ENCODE data around the gene DAAM1.

DAAM1 gene

DNA sequence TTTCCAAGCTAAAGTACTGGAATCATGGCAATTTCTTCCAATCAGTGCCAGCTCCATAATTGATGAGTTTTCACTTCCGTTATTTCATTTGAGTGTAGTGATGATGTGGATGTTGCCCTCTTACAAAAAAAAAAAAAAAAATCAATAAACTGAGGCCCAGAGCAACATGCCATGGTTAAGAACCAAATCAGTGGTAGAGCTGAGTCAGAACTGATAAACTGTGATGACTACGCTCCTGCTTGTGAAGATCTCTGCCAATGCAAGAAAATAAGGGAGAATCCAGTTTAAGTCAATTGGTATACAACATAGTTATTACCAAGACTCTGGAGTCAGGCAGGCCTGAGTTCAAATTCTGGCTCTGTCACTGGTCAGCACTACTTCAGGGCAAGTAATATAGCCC lies 174.0 kb downstream of the DAAM1 start:
- no peak for DNase-seq (ENCODE audit: low read depth in 2 of 2)

DNA sequence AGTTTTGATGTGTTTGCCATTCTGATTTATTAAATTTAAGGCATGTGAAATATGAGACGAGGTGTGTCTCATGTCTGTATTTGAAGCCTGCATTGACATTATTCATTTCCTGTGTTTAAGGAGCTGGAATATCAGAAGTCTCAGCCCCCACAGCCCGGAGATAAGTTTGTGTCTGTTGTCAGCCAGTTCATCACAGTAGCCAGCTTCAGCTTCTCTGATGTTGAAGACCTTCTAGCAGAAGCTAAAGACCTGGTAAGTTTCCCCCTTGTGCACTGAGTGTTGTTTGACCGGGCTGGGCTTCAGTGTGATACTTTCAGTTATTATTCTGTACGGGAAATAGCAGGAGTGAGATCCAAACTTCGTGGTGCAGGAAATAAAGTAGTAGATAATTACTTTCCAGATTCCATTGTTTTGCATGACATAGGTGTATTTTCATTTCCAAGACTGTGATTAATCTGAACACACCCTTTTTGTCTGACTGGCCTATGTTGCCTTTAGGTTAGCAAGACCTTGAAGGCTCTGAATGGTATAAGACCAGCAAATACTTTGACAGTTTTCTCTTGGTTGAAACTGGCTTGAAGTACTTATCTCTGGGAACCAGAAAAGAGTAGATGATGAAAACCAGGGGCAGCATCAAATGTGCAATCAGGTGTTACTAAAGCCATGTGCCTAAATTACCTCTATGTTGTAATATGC lies 175.2 kb downstream of the DAAM1 start:
- DNase-seq (ENCODE audit: low read depth in 2 of 2) = no peak

DNA sequence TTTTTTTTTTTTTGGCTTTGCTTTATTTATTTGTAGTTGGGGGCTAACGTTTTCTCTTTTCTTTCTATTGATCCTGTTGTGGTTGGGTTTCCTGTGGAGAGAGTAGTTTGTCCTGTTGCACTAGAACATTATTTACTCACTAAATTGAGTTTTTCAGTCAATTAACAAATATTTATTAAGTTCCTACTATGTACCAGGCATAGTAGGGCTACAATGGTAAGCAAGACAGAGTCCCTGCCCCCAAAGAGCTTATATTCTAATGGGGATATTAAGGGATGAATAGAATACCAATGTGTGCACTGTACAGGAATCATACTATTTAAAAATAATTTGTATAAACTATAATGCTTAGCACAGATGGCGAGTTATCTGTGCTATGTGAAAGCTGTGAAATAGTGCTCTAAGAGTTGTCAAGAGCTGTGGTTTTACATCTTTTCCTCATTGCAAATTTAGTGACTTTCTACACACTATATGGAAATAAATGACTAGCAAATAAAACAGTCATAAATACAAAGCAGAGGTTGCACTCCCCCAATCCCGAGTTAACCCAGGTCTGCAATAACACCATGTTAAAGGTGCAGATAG lies 181.8 kb downstream of the DAAM1 start:
- DNase-seq (ENCODE audit: low read depth in 2 of 2) = no peak

DNA sequence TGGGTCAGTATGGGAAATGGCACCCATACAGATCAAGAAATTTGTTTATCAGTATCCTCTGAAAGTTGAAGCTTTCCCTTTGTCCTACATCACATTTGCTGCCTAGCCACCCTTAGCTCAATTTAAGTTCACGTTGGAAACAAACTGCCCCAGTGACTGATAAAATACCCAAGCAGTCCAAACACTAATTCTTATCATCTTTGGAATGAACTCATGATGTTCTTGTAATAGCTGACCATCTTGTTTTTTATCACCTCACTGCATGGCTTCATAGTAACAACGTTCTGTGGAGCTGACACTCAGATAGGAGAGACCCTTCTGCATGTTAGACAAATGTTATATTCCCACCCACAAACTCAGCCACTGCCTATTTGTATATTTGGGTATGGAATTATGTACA lies 183.3 kb downstream of the DAAM1 start:
- no peak for DNase-seq (ENCODE audit: low read depth in 2 of 2)

DNA sequence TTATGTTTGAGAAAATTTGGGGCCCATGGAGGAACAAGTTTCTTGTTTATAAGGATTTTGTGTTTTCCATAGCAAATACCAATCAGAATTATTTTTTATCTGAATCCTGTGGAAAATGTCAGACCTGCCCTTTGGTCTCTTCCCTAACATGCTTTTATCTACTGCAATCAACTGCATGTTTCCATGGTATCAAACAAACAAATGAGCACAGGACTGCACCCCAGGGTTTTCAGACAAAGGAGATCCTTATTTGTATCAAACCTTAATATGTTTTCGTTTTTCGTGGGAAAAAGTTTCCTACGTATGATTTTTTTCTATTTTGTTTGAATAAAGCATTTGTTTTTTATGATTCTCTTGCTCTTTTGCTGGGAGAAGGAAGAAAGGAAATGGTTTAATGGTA lies 185.6 kb downstream of the DAAM1 start:
- DNase-seq (ENCODE audit: low read depth in 2 of 2) = no peak

DNA sequence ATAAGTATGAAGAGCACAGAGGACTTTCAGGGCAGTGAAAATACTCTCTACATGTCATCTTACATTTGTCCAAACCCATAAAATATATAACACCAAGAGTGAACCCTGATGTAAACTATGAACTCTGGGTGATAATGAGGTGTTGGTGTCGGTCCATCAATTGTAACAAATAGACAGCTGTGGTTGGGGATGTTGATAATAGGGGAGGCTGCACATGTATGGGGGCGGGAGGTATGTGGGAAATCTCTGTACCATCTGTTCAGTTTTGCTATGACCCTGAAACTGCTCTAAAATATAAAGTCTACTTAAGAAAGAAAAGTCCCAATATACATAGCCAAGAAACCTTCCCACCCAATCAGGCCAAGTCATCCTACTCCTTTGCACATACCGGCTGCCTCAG lies 188.2 kb downstream of the DAAM1 start:
- no peak for DNase-seq (ENCODE audit: low read depth in 2 of 2)

DNA sequence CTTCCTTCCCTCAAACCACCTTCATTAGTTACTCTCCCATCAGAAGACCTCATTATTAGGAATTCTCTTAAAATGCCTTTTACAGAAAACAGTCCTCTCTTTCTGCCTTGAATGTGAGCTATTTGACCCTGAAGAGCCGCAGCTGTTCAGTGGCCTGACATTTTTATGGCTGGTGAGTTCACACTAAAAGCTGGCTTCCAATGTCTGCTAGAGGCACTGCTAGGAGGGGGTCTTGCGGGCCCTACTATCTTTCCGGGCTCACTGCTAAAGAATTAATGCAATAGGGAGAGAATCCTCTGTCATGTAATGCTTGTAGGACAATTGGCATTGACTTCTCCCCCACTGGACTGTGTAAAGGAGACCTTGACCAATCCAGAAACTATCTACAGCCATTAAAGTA lies 189.0 kb downstream of the DAAM1 start:
- no peak for DNase-seq (ENCODE audit: low read depth in 2 of 2)

DNA sequence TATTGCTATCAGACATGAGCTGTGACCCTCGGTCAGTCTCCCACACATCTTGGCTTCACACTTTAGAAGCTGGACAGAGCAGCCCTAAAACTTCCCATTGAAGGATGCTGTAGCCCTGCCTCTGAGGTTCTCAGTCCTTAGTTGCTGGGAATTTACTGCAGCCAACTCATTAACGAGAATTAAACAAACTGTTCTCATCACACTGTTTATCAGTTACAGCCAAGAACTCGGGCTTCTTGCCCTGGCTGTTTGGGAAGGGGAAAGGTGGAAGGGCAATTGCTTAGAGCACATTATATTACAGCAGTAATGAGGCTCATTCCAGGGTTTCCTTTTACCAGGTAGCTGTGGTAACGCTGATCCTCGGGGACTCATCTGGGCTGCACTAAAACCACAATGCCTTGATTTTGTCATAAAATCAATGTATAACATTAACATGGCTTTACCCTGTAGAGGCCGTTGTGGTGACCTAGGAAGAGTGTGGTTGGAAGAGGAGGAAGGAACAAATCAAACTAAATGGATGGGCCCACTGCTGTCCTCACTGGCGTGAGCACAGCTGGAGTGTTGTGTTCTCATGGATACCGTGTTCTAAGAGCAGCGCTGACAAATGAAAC lies 189.6 kb downstream of the DAAM1 start:
- DNase-seq (ENCODE audit: low read depth in 2 of 2) = no peak

DNA sequence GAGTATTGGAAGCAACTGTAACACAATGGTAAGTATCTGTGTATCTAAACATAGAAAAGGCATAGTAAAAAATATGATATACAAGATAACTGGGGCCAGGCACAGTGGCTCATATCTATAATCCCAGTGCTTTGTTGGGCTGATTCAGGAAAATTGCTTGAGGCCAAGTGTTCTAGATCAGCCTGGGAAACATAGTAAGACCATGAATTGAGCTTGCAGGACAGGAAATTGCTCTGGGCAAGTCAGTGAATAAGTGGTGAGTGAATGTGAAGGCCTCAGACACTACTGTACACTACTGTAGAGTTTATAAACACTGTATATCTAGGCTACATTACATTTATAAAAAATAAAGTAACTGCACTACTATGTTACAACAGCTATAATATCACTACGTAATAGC lies 201.5 kb downstream of the DAAM1 start:
- no peak for DNase-seq (ENCODE audit: low read depth in 2 of 2)

DNA sequence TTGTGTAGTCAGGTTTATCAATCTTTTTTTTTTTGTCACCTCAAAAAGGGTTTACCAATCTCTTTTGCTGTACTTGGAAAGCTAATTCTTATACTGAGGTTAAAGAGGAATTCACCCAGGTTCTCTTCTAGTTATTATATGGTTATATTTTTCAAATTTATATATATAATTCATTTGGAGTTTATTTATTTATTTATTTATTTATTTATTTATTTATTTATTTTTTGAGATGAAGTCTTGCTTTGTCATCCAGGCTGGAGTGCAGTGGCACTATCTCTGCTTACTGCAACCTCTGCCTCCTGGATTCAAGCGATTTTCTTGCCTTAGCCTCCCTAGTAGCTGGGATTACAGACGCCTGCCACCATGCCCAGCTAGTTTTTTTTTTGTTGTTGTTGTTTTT lies 202.9 kb downstream of the DAAM1 start:
- DNase-seq (ENCODE audit: low read depth in 2 of 2) = no peak

DNA sequence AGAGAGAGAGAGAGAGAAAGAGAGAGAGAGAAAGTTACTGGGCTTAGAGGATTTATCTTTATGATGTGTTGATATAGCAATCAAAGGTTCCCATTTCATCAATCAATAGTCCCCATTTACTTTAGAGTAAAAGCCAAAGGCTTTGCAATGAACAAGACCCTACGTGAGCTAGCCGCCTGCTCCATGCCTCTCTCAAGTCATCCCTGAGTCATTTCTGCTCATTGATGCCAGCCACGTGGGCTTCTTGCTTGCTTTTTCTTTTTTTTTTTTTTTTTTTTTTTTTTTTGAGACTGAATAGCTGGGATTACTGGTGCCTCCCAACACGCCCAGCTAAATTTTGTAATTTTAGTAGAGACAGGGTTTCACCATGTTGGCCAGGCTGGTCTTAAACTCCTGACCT lies 205.8 kb downstream of the DAAM1 start:
- DNase-seq (ENCODE audit: low read depth in 2 of 2) = no peak

DNA sequence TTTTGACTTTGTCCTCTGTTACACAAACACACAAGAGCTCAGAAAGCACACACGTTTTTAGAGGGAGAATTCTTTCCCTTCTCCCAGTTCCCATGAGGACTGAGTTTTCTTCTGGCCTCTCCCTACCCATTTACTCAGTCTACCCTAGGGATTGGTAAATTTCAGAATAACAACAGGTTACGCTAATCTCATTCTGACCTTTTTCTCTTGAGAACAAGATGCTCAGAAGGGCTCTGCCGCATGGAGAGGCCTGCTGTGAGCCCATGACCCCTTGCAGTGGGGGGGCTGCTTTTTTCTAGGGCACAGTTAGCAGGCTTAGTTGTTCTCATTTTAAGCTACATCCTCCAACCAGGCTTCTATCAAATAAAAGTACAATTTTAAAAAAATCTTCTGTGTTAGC lies 207.2 kb downstream of the DAAM1 start:
- DNase-seq (ENCODE audit: low read depth in 2 of 2) = no peak

DNA sequence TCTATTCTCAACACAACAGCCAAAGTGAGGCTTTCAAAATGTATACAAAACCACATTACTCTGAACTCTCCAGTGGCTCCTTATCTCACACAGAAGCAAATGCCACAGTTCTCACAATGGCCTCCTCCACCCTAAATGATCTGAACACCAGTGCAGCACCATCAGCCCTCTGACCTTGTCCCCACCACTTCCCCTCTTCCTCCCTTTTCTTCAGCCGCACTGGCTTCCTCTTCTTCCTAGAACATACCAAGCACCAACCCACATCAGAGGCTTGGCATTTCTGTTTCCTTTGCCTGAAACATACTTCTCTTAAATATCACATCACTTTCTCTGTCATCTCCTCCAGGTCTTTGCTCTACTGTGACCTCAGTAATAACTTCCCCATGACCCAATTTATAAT lies 210.4 kb downstream of the DAAM1 start:
- no peak for DNase-seq (ENCODE audit: low read depth in 2 of 2)

DNA sequence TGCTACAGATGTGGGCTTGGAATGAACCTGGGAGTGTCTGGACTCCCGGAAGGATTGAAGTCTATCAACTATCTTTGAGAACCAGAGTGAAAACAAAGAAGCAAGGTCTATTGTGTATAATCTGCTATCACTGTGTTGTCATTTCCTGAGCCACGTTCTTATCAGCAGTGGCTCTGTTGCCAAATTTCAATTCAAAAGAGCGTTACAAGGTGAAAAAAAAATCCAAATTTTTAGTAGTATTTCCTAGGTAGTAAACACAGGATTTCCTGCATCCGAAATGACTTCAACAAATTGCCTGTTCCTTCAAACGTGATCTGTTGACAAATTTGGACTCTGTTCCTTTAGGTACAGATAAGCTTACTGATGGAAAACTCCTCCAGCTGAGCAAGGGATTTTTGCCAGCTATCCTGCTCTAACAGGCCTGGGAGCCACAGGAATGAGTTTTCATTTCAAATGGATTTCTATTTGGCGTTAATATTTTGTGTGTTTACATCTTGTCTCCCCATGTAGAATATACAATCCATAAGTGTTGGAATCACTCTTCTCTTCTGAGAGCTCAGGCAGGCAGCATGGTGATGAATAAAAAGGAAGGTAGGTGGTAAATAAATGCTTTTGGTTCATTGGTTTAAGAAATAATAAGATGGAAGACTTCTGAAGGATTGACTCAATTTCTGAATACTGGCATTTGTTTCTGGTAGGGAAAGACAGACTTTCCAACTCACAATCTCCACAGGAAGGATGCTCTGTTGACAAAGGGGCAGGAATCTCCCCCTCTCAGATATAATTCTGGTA lies 218.2 kb downstream of the DAAM1 start:
- DNase-seq (ENCODE audit: low read depth in 2 of 2) = no peak

DNA sequence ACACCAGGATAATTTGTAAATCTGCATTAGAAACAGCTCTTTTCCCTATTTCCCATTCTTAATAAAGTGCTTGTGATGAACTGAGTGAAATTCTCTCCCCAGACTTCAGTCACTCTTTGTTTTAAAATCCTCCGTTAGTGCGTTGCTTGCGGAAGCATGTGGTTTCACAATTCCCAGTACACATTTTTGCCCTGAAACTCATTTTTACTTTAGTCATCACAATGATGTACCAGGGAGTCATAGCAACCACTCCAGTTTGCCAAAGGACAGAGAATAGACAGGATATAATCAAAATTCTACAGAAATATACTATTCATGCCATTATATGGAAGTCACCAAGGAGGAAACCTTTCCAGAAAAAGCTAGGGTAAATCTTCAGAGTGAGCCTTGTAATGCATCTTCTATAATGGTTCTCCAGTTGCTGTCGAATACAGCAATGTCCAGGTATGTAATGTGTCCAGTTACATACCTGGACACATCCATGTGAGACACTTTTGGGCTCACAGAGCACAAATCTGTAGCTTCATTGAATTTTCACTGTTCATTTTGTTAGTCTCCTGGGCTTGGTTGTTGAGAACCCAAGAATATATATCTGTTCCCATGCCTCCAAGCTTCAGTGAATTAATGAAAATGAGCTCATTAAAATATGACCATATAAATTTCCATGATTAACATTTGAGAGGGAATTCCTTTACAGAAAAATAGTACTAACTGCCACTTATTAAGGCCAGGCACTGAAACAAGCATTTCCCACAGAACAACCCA lies 219.0 kb downstream of the DAAM1 start:
- no peak for DNase-seq (ENCODE audit: low read depth in 2 of 2)

DNA sequence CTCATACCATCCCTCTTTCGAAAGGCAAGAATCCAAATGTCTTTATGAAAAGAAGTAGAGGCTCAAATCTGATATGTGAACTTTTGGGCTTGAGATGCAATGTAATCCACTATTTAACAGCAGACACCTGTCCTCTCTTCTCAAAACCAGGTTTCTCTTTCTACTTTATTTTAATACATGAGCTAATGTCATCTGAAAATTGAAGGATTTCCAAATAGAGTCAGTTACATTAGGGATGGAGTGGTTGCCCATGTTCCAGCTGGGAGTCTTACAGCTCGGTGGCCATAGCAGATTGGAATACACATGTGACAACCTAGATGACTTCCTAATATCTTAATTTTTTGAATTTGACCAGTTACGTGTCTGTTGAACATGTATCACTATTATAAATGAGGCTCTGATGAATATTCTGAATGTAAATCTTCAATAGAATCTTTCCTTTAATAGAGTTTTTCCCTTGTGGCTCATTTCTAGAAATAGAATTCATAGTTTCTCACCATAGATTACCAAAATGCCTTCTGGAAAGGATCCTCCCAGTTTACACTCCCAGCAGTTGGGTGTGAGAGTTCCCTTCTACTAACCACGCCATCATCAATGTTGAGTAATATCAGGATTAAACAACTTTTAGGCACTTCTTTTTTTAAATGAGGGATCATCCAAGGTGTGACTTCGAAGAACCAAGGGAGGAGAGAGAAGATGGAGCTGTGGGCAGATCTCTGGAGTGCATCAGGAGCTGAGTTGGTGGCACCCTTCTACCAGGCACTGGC lies 227.6 kb downstream of the DAAM1 start:
- DNase-seq (ENCODE audit: low read depth in 2 of 2) = no peak

DNA sequence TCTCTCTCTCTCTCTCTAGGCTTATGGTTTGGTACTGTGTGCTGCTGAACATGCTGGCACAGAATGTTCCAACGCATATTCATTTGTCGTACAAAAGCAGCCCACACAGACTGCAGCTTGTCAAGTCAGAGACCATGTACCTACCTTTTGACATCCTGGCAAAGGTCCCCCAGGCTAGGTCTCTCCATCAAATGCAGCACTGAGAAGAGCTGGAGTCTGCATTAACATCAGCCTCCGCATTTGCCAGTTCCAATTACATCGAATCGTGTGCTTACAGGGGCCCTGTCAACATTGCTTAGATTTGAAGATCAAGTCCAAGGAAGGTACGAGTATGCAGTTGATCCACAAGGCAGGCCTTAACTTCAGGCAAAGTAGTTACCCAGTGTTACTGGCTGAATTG lies 228.8 kb downstream of the DAAM1 start:
- DNase-seq (ENCODE audit: low read depth in 2 of 2) = no peak

DNA sequence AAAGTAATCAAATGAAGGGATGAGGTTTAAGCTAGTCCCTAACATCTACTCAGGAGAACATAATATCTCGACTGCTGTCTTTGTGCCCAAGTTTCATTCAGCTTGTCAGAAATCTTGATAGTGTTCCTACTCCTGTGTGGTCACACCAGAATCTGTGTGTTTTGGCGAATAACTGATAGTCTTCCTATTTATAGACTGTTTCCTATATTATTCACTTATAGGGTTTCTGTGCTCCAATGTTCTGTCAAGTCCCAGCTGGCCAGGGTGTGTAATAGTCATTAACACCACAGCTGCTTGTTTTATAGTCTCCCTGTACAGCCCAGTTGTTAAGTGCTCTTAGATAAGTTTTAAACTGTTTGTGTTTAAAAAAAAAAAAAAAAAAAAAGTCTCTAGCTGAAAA lies 230.8 kb downstream of the DAAM1 start:
- DNase-seq (ENCODE audit: low read depth in 2 of 2) = no peak
